LHCN-M2 (cell line): Measurements from ENCODE around the gene KRTAP9-1. TPM values are rescaled to one million over a fixed set of nuclear protein-coding genes. Genes with fewer than 3 reads are reported as not detected.
A peak's percentile ranks its signal among the peaks of the same experiment; 100 is the strongest.
"Not testable (repeated sequence)": the region's sequence is repeated elsewhere in the genome, so short reads cannot be mapped to it uniquely, and the experiment has no call there.

Source experiments
- DNase-seq: peaks from one replicate; pipeline ENCODE4 v3.0.0-alpha.2; 2012; ENCODE audit warnings: low read depth
- polyA plus RNA-seq: library from polyadenylated mRNA; unstranded; fragments of >200 nt; gene quantifications from one replicate; pipeline ENCODE4 v1.2.1, GENCODE V29; 2012; ENCODE audit warnings: missing spikeins
- total RNA-seq: library from RNA; depleted of rRNA; stranded (reverse); fragments of >200 nt; gene quantifications from 2 replicates; pipeline ENCODE4 v1.2.3, GENCODE V29; 2014; rRNA removed

KRTAP9-1 gene, protein sequence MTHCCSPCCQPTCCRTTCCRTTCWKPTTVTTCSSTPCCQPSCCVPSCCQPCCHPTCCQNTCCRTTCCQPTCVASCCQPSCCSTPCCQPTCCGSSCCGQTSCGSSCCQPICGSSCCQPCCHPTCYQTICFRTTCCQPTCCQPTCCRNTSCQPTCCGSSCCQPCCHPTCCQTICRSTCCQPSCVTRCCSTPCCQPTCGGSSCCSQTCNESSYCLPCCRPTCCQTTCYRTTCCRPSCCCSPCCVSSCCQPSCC
- total RNA-seq: not detected in 2 replicates
- polyA plus RNA-seq: not detected

DNA sequence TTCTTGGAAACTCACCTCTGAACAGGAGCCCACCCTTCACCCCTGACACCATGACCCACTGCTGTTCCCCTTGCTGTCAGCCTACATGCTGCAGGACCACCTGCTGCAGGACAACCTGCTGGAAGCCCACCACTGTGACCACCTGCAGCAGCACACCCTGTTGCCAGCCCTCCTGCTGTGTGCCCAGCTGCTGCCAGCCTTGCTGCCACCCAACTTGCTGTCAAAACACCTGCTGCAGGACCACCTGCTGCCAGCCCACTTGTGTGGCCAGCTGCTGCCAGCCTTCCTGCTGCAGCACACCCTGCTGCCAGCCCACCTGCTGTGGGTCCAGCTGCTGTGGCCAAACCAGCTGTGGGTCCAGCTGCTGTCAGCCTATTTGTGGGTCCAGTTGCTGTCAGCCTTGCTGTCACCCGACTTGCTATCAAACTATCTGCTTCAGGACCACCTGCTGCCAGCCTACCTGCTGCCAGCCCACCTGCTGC, at the start of gene KRTAP9-1:
TSS of gene KRTAP9-1 (plus strand) at position 51 of the 482 bp plus-strand sequence. CDS start at position 51, 0 bp downstream.
- DNase-seq: not testable (repeated sequence)

DNA sequence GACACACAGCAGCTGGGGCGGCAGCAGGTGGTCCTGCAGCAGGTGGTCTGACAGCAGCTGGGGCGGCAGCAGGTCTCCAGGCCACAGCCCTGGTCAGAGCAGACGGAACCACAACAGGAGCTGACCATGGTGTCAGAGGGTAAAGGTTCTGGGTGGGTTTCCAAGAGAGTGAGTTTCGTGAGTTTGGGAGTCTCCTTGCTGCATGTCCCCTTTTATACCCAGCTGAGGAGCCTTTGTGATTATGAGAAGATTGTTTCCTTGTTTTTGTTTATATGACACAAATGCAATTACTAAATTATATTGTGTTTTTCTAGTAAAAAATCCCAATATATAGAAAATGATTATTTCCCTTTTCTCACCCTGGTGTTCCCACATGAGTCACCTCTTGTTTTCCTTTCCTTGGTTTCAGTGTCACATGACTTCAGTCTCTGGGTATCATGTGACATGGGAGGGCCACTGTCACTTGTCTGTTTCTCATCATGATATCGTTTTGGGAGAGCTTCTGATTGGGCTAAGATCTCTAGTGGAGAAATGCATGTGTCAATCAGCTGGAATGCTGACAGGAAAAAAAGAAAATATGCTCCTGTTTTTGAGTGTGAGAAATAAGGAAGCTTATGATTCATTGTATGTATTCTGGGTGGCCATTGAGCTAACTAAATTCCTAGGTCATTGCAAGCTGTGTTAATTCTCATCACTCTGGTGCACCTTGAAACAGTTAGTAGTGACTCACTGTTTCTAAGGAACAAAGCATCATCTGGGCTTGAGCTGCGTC, 49.1 kb upstream of the KRTAP9-1 start, which contains the start of gene KRTAP4-6:
TSS of gene KRTAP4-6 (minus strand) at position 185 of the 772 bp plus-strand sequence. CDS start at position 128, 57 bp downstream.
- peak; percentile 61 for DNase-seq

DNA sequence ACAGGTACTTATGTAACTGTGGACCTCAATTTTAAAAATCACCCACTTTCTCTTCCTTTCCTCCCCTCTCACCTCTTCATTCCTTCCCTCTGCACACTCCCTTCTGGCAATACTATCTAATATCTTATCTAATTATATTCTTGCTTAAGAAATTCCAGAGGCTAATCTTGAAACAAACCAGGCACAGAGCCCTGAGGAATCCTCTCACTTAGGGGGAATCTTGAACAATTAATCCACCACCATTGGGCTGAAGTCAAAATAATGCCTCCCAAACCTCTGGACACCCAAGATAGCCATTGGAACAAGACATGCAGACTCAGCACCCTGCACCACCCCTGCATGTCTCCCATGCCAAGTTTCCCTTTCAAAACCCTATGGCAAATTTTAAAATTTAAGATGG, 48.3 kb upstream of the KRTAP9-1 start:
- no peak for DNase-seq

DNA sequence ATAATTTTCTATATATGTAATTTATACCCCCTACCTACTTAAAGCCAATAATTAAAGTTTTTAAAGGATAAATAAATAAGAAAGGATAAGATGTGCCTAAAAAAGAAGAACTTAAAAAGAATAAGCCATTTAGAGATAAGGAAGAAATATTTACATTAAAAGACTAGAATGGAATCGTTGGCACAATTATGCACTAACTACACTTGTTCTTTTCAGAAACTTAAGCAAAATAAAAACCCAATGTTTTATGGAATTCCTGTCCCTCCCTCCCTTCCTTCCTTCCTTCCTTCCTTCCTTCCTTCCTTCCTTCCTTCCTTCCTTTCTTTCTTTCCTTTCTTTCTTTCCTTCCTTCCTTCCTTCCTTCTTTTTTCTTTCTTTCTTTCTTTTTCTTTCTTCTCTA, 44.8 kb upstream of the KRTAP9-1 start:
- no peak for DNase-seq

DNA sequence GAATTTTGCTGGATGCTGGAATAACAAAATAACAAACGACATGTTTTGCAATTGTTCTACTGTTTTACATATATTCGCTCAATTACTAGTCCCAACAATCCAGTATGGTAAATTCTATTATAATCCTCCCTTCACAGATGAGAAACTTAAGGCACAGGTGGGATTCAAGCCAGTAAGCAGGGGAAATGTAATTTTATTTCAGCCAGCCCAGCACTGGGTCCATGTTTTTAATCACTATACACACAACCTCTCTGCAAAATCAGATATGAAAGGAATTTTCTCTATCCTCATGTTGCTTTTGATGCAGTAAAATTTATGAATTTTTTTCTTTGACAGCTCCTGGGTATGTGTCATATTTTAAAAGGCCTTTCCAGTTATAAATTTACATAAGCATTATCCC, 44.4 kb upstream of the KRTAP9-1 start:
- DNase-seq: no peak

DNA sequence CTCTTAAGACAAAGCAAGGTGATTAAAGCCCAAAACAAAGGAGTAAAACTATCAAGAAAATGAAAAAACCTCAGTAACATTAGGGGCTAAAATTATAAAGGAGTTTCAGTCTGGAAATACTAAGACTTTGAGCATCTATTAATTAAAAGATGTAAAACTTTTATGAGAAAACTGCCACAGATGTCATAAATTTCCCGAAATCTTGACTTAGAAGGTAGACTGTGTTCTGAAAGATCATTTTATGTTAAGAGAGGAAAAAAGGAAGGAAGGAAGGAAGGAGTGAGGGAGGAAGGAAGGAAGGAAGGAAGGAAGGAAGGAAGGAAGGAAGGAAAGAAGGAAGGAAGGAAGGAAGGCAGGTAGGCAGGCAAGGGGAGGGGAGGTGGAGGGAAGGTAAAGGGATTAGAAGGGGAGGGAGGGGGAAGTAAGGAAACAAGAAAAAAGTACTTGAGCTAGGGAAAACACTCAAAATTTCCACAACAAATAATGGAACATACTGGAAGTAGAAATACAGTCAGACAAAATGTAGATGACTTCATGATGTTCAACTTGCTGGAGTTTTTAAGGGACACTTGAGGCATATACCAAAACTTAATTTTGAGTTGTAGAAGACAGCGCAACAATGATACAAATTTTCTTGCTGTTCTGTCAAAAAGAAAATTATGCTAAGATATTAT, 42.0 kb upstream of the KRTAP9-1 start:
- no peak for DNase-seq

DNA sequence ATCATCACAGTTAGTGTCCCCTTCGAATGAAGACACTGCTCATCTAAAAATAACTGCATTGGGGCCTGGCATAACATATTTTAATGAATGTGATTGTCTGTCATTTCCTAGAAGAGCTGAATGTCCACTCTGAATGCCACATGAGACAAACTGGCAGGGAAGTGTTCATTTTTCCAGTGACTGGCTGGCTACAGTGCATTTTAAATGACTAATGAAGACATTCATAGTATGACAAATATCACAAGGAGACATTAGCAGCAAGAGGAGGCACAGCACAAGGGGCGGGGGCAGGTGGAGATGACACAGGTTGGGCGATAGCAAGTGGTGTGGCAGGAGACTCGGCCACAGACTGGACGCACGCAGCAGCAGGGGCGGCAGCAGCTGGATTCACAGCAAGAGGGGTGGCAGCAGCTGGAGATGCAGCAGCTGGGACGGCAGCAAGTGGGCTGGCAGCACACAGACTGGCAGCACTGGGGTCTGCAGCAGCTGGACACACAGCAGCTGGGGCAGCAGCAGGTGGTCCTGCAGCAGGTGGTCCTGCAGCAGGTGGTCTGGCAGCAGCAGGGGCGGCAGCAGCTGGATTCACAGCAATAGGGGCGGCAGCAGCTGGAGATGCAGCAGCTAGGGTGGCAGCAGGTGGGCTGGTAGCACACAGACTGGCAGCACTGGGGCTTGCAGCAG, 40.6 kb upstream of the KRTAP9-1 start:
- DNase-seq: peak; percentile 10

DNA sequence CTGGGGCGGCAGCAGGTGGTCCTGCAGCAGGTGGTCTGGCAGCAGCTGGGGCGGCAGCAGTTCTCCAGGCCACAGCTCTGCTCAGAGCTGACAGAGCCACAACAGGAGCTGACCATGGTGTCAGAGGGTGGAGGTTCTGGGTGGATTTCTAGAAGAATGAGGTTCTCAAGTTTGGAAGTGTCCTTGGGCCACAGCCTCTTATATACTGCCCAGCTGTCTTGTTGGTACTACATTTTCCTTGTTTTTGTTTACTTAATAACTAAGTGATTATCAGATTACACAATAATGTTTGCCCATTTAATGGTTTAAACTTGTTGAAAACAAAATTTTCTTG, 40.1 kb upstream of the KRTAP9-1 start, which contains the start of gene KRTAP4-5:
TSS of gene KRTAP4-5 (minus strand) at position 174 of the 334 bp plus-strand sequence. CDS start at position 116, 58 bp downstream.
- no peak for DNase-seq

DNA sequence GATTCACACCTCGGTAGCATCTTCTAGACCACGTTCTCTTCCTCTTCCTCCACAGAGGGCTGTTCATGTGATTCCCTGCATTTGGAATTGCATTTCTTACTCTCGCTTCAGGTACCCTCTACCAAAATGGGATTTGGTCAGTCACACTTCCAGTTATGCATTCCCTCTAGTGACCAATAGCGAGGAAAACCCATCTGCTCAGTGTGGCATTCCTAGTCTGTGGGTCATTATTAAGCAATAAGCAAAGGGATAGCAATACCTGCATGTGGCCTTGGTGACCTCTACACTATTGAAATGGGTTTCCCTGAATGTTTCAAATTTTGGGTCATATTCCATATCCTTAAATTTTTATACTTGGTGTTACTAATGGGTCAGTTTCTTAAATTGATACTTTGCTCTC, 39.7 kb upstream of the KRTAP9-1 start:
- no peak for DNase-seq

DNA sequence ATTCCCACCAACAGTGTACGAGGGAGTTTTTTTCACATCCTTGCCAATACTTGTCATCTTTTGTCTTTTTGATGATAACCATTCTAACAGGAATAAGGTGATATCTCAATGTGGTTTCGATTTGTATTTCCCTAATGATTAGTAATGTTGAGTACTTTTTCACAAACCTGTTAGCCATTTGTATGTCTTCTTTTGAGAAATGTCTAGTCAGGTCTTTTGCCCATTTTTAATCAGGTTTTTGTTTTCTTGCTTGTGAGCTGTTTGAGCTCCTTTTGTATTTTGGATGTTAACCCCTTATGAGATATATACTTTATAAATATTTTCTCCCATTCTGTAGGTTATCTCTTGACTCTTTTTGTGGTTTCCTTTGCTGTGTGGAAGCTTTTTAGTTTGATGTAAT, 38.2 kb upstream of the KRTAP9-1 start:
- DNase-seq: no peak

DNA sequence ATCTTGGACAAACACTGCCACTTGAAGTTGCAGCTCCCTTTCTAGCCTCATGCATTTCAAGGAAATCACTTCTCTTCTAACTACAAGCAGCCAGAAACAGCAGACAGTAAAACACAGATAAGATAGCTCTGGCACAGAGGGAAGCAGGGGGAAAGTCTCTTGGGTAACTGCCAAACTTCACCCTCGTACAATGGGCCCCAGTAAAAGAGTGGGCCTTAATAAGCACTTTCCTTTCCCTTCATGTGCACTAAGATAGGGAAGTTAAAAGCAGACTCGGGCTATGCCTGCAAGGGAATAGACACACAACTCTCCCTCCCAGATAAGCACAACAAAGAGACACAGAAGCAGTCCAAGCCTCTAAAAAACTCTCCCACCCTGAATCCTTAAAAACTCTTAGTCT, 35.8 kb upstream of the KRTAP9-1 start:
- DNase-seq: no peak

DNA sequence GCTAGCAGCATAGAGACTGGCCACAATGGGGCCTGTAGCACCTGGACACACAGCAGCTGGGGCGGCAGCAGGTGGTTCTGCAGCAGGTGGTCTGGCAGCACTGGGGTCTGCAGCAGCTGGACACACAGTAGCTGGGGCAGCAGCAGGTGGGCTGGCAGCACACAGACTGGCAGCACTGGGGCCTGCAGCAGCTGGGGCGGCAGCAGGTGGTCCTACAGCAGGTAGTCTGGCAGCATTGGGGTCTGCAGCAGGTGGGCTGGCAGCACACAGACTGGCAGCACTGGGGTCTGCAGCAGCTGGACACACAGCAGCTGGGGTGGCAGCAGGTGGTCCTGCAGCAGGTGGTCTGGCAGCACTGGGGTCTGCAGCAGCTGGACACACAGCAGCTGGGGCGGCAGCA, 29.5 kb upstream of the KRTAP9-1 start:
- DNase-seq: not testable (repeated sequence)

DNA sequence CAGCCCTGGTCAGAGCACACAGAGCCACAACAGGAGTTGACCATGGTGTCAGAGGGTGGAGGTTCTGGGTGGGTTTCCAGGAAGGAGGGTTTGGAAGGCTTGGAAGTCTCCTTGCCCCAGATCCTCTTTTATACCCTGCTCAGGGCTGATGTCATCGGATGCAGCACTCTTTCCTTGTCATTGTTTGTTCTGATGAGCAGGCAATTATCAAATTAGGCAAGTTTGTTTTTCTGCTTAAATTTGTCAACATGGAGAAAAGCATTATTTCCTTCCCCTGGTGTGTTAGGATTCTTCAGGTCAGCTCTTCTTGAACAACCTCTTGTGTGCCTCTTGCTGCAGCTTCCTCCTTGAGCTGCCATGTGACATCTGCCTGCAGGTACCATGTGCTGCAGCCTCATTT, 29.0 kb upstream of the KRTAP9-1 start, which contains the start of gene KRTAP4-4:
TSS of gene KRTAP4-4 (minus strand) at position 101 of the 400 bp plus-strand sequence. CDS start at position 44, 57 bp downstream.
- DNase-seq: no peak

DNA sequence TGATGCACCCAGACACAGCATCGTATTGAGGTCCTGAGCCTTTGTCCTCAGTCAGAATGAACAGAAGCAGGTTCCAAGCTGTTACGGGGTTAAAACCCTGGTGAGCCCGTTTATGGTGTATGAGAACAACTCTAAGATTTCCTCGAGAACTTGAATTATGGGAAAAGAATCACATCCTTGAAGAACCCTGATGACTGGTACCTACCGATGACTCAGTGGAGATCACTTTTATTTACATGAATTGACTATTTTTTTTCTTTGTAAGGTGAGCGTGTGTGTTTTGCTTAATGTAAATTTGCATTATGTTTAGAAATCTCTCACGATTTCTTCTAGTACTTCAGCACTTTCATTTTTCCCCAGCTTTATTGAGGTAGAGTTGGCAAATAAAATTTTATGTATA, 25.9 kb upstream of the KRTAP9-1 start:
- DNase-seq: no peak

DNA sequence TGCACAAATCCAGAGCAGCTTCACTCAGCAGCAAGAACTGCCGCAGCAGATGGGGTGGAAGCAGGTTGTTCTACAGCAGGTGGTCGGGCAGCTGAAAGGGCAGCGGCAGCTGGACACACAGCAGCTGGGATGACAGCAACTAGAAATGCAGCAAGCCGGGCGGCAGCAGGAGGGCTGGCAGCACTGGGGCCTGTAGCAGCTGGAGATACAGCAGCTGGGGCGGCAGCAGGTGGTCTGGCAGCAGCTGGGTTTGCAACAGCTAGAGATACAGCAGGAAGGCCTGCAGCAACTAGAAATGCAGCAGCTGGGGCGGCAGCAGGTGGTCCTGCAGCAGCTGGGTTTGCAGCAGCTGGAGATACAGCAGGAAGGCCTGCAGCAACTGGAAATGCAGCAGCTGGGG, 22.1 kb upstream of the KRTAP9-1 start:
- peak; percentile 14 for DNase-seq

DNA sequence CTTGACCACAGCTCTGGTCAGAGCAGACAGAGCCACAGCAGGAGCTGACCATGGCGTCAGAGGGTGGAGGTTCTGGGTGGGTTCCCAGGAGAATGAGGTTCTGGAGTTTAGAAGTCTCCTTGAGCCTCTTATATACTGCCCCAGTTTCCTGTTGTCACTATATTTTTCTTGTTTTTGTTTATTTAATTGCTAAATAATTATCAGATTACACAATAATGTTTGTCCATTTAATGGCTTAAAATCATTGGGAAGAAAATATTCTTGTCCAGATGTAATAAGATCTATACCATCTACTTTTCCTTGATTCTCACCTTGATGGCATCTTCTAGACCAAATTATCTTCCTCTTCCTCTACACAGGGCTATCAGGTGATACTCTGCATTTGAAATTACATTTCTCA, 21.6 kb upstream of the KRTAP9-1 start, which contains the start of gene KRTAP4-3:
TSS of gene KRTAP4-3 (minus strand) at position 101 of the 400 bp plus-strand sequence. CDS start at position 52, 49 bp downstream.
- DNase-seq: no peak

DNA sequence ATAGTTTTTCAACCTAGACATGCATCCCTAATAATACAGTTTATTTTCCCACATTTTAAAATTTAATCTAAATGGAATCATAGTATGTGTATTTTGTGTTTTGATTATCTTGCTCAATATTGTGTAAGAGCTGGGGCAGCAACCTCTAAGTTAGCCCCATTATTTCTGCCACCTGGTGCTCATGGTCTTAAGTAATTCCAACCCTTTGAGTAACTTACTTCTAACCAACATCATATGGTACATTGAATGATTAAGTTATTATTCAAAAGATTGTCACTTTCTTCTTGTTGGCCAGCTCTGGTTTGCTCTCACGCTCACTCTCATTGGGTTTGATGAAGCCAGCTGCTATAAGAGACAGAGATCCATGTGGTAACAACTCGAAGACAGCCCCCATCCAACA, 17.8 kb upstream of the KRTAP9-1 start:
- DNase-seq: peak; percentile 35

DNA sequence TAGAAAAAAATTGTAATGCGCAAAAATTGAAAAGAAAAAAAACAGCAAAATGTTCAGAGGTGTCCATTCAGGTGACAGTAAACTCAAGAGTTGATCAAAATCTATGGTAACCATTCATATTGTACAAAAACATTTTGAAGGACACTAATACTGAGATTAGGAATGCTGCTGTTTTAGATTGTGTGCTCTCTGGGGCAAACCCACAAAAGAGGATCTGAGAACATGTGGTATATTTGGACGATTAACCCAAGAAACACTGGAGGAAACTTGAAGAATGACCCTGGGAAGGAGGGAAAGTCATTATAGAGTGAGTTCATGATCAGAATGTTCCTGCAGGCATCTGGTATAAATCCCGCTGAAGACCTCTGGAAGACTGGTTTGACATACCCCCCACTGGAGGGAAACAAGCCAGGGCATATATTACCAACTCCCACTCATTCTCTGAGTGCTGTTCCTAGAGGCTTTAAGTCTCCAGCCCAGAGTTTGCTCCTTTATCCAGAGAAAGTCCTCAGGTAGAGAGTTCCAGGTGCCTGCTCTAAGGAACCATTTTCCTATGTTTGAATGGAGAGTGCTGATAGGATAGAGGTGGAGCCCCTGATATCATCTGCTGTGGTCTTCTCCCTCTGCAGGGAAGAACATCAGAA, 12.8 kb upstream of the KRTAP9-1 start:
- no peak for DNase-seq

DNA sequence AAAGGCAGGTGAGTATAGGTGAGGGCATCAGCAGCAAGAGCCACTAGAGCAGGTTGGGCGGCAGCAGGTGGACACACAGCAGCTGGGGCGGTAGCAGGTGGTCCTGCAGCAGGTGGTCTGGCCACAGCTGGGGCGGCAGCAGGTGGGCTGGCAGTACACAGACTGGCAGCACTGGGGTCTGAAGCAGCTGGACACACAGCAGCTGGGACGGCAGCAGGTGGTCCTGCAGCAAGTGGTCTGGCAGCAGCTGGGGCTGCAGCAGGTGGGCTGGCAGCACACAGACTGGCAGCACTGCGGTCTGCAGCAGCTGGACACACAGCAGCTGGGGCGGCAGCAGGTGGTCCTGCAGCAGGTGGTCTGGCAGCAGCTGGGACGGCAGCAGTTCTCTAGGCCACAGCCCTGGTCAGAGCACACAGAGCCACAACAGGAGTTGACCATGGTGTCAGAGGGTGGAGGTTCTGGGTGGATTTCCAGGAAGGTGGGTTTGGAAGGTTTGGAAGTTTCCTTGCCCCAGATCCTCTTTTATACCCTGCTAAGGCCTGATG, 11.9 kb upstream of the KRTAP9-1 start, which contains the start of gene KRTAP4-2:
TSS of gene KRTAP4-2 (minus strand) at position 495 of the 545 bp plus-strand sequence. CDS start at position 438, 57 bp downstream.
- no peak for DNase-seq

DNA sequence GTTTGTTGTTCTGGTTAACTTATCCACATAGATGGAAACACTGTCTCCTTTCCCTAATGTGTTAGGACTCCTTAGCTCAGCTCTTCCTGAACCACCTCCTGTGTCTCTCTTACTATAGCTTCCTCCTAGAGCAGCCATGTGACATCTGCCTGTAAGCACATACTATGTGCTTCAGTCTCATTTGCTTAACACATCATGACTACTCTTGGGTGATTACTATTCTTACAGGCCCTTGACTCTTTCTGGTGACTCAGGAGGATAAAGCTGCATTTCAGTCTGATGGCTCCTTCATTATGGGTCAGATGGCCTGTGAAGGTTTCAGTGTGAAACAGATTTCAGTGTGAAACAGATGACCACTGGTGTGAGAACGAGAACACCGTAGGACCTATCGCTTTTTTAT, 11.3 kb upstream of the KRTAP9-1 start:
- DNase-seq: no peak
